GM18951 (cell line): ENCODE measurements around the gene TUSC7.

ENCODE experiments used
- POLR2A ChIP-seq: IDR thresholded peaks from 4 replicates; pipeline ENCODE4 v1.6.1; 2011; ENCODE audit warnings: mild to moderate bottlenecking; ENCODE audit not compliant: insufficient read length, insufficient read depth; ENCODE audit errors: extremely low read depth
- in situ Hi-C: fragments of 300-500 bp; cut with MboI; formaldehyde crosslinking; loops from one replicate; pipeline ENCODE4 v1.12.0; 2022; ENCODE audit warnings: low sequenced_read_pairs, mixed read lengths, inconsistent platforms; ENCODE audit not compliant: unreplicated experiment

TUSC7 gene

DNA sequence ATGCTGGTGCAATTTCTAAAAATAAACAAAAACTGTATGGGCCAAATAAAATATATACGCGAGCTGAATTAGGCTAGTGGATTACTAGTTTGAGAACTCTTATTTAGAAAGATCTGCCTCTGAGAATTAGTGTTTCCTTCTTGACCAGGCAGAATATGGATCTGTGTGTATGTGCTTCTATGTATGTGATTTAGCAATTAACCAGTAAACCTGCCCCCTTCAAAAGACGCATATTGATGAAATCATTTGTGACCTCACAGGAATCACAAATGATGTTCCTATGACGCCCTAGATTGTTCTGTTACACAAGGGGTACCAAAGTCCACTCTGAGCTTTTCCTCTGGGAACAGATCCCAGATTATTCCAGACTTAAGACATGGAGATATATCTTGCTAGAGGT, at the start of gene TUSC7:
TSS of gene TUSC7 (plus strand) at position 301 of the 400 bp plus-strand sequence.
- in situ Hi-C loops: no loop called here
- no peak for TF ChIP-seq POLR2A

DNA sequence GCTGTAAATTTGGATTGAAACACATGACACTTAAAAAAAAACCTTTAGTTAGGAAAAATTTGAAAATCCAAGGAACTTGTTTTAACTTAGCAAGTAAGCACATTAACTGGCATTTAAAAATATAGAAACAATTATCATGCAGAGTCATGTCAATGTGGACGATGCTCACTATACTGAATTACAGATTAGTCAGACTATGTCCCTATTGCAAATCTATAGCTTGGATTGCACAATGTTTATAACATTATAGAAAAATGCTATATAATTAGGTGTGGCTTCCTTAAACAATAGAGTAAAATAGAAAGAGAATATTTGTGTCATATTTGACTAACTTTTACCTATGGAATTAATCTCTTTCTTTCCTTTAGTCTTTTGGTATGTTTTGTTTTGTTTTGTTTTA, 48.4 kb upstream of the TUSC7 start:
- in situ Hi-C loops: no loop called here
- TF ChIP-seq POLR2A: no peak

DNA sequence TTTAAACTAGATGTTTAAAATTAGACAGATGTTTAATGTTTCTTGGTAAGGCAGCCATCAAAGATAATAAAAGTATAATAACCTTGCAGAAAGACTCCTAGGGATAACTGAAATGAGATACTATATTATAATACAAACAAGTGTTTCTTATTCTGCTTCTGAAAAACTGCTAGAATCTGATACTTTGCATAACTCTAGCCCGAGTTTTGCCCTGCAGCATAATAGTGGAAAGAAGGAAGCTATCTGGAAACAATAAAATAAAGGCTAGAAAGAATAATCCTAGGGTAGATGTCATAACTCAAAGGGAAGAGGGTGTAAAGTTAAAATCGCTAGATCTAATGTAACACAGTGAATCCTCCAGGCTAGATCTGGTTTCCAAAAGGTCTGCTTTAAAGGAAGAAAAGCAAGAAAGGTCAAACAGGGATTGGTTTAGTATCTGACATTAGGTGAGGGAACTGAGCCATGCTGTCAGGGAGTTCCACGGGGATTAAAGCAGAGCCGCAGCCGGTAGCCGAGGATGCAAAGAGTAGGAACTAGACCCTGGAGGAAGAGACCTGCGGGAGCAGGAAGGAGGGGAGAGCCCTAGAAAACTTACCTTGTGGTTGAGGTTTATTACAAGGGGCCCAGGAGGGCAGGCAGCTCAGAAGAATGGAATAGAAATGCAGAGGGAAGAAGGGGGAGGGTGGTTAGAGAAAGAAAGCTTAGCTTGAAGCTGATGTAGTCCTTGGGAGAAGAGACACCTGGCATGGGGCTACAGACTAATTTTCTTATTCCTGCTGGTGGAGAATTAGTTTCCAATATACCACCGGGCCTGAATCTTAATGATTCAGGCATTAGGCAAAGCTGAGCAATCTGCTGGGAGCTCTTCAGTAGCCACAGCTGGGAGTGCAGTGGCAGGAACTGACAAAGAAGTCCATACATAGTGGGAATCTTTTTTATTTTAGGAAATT, 46.1 kb upstream of the TUSC7 start:
- in situ Hi-C loops: no loop called here
- no peak for TF ChIP-seq POLR2A

DNA sequence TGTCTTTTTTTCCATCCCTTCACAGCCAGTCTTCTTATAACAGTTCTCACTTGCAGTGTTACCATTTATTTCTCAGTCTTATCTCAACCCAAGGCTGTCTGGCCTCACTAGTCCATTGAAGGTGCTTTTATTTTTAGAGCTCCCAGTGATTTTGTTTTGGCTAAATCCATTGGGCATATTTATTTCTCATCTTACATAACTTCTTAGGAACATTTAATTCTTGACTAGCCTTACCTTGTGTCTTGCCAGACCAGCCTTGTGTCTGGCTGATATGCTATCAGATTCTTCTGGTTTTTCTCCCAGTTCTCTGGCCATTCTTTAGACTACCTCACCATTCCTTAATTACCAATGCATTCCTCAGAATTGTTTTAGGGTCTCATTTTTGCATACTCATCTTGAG, 42.3 kb upstream of the TUSC7 start:
- in situ Hi-C loops: no loop called here
- no peak for TF ChIP-seq POLR2A

DNA sequence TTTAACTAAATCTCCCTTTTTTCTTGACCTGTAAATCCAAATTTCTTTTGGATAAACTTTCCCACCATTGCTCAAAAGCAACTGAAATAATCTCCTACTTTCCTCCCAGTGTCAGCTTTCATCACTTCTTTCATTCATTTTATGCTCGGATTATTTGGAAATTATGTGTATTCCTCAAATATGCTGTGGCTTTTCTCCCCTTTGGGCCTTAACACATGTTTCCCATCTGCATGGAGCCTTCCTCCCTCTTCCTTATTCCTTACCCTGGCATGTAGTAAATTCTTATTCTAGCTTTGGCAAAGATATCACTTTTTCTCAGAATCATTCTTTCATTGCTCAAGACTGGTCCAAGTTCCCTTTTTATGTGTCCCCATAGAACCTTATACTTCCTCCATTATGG, 41.8 kb upstream of the TUSC7 start:
- in situ Hi-C loops: no loop called here
- no peak for TF ChIP-seq POLR2A

DNA sequence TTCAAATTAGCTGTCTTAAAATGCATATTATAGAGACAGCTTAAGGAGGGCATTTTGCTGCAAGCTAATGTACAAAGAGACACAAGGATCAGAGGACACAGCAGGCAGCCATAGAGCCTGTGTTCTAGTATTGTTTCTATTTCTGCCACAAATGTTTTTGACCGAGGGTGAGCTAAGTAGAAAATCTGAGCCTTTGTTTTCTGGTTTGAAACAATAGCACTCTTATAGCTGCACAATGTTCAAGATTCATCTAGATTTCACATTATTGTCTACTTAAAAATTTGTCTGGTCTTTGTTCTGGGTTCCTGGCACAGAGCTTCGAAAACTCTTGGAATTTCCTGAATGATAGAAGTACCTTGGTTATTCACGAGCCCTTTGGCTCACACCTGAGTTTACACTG, 40.0 kb upstream of the TUSC7 start:
- in situ Hi-C loops: no loop called here
- no peak for TF ChIP-seq POLR2A

DNA sequence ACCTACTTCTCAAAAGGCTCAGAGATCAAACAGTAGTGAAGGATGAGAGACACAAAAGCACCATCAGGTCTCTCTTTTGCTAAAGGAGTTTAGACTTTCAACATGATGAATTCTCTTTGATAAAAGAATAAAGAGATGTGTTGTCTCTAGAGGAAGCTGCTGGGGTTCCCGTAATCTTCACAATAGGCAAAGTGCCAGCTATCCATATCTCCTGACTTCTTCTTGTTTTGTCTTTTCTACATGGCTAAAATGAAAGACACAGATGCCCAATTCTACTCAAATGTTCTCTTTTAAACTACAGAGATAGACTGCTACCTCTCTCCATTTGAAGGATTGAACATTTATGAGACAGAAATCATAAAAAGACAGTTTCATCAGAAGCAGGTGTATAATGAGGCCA, 38.4 kb upstream of the TUSC7 start:
- in situ Hi-C loops: no loop called here

DNA sequence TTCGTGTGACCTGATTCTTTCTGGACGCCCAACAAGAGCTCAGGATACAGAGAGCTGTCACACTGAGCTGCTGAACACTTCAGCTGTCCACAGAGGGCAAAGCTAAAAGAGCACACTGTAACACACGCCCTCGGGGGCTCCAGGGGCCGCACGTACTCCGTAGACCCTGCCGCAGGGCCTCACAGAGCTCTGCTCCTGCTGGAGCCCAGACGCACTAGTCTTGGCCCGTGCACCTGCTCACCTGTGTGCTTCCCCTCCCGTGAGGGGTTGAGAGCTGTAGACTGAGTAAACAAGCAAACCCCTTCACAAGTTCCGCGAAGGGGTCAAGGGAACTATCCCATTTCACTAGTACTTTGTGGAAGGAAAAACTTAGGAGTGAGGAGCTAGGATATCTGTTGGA, 30.7 kb upstream of the TUSC7 start:
- in situ Hi-C loops: no loop called here
- no peak for TF ChIP-seq POLR2A

More for the DNA sequence above, 38.4 kb upstream of the TUSC7 start:
- TF ChIP-seq POLR2A: no peak

DNA sequence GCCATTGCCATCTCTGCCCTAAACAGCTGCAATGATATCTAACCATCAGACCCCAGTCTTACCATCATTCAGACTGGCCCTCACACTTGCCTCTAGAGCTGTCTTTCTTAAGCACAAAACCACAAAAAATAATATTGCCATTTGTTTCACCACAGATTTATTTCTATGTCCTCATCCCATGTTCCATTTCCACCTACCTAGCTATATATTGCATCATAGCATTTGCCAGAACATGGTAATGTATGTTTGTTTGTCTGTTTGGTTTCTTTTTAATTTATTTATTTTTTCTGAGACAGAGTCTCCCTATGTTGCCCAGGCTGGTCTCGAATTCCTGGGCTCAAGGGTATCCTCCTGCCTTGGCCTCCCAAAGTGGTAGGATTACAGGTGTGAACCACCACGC, 18.5 kb upstream of the TUSC7 start:
- TF ChIP-seq POLR2A: no peak
- in situ Hi-C loops: no loop called here

DNA sequence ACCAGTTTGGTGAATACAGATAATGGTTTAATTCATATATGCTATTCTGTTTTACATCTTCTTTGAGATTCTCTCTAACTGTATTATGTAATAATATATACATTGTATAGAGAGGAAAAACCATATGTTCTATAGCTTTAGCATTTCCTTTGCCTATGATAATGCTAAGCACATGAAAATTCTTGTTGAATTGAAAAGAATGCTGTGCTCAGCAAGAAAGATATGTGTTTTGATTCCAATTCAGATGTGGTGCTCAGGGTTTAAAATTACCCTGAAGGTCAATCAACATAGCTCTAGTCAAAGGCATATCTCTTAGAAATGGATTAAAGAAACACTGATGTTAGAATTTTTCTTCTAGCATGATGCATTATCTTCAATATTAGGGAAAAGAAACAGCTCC, 8.5 kb upstream of the TUSC7 start:
- in situ Hi-C loops: no loop called here
- TF ChIP-seq POLR2A: no peak

DNA sequence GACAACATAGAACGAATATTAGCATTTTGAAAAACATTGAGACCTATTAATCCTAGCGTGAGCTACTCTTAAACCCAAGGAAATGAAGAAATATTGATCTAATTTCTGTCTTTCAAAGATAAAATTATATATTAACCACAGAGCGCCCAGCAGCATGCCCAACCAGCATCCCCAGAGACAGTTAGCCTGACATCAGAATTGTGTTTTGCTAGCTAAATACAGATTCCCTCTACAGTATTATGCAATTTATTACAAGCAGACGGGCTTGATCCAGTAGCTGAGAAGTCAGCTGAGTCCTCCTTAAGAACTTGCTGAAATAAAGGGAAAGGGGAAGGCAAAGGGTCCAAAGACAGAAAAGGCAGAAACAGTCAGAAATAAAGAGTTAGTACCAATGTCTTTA, 7.2 kb upstream of the TUSC7 start:
- no peak for TF ChIP-seq POLR2A
- in situ Hi-C loops: no loop called here

DNA sequence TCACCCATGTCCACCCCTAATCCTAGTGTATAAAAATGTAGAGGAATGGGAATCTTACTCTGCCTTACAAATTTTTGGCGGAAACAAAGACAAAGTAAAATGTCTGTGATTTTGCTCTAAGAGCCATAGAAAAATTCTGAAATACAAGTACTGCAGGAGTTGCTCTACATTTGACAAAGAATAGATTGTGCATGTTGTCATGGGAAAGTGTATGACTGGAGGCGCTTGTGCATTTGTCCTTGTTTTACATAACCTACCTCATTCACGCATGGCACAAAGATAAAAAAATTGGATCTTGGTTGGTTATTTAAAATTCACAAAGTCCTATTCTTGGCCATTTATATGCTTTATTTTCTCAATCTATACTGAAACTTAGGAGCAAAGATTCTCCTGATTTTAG, 2.0 kb upstream of the TUSC7 start:
- in situ Hi-C loops: no loop called here
- TF ChIP-seq POLR2A: no peak

DNA sequence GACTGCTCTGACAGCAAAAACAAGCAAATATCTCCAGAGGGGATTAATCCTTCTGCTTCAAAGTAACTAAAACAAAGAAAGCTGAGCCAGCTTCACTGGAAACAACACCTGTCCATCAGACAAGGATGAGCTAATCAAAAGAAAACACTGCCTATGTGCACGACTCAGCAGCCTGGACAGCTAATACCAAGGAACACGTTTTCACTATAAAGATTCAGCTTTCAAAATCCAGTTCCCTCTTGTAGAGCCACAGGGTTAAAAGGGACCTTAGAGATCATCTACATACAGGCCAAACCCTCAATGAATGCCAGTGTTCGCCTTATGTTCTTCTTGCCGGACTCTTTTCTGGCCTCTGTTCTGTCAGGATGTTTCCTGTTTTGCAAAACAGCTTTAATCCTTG, 6.9 kb downstream of the TUSC7 start:
- in situ Hi-C loops: no loop called here

DNA sequence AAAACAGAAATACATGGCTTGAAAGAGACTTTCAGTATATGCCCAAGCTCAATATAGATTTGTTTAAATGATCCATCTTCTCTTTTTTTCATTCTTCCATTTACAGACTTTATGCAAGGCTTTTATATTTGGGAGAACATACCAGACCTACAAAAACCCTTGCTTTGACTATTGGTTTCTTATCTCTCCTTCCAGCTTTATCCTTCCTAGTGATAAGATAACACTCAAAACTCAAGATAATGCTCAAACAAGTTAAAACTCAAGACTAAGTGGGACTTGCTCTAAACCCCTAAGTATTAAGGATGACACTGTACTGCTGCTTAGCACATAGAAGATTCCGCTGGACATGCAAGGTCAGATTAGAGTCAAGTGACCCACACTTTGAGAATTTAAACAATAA, 8.0 kb downstream of the TUSC7 start:
- in situ Hi-C loops: no loop called here

More for the DNA sequence above, 6.9 kb downstream of the TUSC7 start:
- TF ChIP-seq POLR2A: no peak

More for the DNA sequence above, 8.0 kb downstream of the TUSC7 start:
- no peak for TF ChIP-seq POLR2A
